Fibroblast of villous mesenchyme (primary cell): ENCODE results near the gene STXBP3. TPM values are rescaled to one million over a fixed set of nuclear protein-coding genes. Genes with fewer than 3 reads are reported as not detected.

Experiments
- DNase-seq: peaks from one replicate; pipeline ENCODE4 v3.0.0-alpha.2; 2010; ENCODE audit warnings: low read depth
- H3K4me3 ChIP-seq: 2 replicates; pipeline ENCODE4 v1.5.1; 2011; ENCODE audit warnings: low read depth, mild to moderate bottlenecking, low read length
- total RNA-seq: library from RNA; depleted of rRNA; stranded (reverse); fragments of >200 nt; gene quantifications from 2 replicates; pipeline ENCODE4 v1.2.3, GENCODE V29; 2012
- TF ChIP-seq, protein P1 (sequence below): IDR thresholded peaks from 2 replicates; pipeline ENCODE4 v1.5.1; 2012; ENCODE audit warnings: low read depth, mild to moderate bottlenecking, low read length; ENCODE audit not compliant: insufficient read depth

Gene STXBP3
- total RNA-seq, 1 donor = 79.5 TPM

DNA sequence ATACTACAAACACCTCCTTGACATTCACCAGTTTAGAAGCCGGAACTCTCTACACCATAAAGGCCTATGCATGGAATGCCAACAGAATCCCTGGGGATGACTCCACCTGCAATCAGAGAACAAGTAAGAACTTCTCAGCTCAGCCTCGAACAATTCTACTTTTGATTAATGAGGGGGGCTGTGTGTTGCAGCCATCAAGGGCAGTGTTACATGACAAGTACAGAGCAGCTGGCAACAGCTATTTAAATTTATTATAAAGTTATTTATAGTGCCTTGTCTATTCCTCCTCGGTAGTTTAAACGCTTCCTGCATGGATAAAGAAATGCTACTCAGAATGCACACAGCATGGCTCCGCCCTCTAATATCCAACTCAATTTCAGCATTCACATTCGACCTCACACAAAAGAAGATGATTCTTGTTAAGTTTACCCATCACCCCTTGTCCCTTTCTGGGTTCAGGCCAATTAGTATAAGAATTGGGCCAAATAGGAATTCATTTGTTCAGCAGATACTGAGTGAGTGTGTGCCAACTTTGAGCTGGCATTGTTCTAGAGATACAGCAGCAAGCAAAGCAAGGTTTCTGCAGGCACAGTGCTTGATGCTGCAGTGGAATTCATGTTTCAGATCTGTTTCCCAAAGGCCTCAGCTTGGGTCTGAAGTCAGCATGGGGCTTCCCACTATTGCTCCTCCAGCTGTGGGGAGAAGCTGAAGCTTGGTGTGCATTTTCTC lies 27.4 kb upstream of the STXBP3 start:
- DNase-seq = no peak
- TF ChIP-seq, protein P1, sequence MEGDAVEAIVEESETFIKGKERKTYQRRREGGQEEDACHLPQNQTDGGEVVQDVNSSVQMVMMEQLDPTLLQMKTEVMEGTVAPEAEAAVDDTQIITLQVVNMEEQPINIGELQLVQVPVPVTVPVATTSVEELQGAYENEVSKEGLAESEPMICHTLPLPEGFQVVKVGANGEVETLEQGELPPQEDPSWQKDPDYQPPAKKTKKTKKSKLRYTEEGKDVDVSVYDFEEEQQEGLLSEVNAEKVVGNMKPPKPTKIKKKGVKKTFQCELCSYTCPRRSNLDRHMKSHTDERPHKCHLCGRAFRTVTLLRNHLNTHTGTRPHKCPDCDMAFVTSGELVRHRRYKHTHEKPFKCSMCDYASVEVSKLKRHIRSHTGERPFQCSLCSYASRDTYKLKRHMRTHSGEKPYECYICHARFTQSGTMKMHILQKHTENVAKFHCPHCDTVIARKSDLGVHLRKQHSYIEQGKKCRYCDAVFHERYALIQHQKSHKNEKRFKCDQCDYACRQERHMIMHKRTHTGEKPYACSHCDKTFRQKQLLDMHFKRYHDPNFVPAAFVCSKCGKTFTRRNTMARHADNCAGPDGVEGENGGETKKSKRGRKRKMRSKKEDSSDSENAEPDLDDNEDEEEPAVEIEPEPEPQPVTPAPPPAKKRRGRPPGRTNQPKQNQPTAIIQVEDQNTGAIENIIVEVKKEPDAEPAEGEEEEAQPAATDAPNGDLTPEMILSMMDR = no peak
- no peak overlapping the region for H3K4me3 ChIP-seq

DNA sequence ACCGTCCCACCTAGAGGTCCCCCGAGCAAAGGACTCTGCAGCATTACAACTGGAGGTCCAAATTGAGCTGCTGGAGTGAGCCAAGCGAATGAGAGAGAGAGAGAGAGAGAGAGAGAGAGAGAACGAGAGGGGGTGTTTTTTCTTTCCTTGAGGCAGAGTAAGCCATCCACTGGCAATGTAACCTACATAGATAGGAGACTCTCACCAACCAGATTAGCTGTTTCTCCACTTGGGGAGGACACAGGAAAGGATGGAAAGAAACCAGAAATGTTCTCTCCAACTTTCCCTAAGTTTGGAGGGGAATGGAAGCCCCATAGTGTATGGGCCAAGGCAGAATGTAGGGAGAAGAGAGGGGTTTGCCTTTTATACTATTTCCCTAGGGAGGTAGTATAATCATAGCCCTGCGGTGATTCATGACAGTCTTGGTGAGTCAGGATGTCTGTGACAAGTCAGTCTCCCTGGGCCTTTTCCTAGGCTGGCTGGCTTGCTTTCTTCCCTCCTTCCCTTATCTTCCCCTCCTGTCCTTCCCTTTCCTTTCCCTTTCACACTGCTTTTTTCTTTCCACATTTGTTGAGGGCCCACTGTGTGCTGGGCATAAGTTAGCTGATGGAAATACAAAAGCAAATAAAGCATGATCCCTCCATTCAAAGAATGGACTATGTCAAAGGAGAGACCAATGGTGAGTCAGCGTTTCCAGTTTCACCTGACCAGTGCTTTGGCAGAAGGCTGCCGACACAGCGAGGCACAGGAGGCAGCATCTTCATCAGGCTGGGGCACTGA lies 26.6 kb upstream of the STXBP3 start:
- peak; percentile 65 for DNase-seq
- no peak overlapping the region for H3K4me3 ChIP-seq
- TF ChIP-seq, protein P1 = no peak

DNA sequence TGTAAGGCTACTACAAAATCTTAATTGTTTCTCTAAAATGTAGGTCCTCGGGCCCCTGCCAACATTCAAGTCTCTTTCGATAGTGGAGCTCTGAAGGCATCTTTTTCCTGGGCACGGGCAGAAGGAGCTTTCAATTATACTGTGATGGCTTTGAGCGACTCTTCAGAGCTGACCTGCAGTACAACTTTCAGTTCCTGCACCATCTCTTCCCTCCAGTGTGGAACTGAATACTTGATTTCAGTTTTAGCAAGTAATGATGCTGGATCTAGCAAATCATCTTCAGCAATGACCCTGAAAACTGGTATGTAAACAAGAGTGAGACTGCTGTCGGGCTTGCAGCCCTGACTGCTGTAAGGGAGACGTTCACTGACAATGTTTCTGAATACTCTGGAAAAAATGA lies 24.2 kb upstream of the STXBP3 start:
- TF ChIP-seq, protein P1 = no peak
- peak overlapping the region; percentile 8 for H3K4me3 ChIP-seq
- DNase-seq = peak; percentile 66

DNA sequence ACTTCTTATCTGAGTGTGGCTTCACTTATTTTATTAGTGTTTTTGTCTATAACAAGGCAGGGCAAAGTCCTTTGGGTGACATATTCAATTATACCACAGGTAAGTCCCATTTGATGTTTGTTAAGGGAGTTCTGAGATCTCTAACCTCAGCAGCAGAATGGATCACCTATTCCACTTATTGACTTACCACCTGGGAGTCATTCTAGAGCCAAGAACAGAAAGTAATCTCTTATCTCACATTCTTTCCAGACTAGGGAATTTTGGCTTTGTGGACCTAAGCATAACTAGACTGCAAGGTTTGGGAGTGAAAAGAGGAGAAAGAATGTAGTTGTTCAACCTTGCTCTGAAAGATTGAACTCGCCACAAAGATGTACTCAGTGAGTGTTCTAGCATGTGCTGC lies 20.6 kb upstream of the STXBP3 start:
- TF ChIP-seq, protein P1 = no peak

DNA sequence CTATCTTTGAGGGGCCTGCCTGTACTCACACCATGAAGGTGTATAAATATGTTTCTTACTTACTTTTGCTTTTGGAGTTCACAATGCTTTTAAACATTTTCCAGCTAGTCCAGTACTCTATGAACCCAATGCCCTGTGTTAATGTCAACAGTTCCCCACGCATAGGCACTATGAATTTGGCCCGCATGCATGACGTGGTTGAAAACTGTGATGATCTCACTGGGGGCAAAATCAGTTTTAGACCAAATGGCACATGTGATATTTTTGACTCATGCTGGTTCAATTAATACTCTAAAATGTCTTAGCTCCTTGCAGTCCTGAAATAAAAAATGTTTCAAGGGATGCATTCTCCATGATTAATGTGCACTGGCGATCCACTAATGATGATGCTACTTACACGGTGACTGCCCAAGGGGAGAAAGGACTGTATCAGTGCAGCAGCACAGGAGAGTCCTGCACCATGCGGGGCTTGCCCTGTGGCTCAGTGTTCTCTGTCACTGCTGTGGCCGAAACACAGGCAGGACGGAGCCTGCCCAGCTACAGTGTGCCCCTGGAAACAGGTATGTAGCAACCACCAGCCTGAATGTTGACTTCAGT lies 18.0 kb upstream of the STXBP3 start:
- no peak for DNase-seq

More for the DNA sequence above, 20.6 kb upstream of the STXBP3 start:
- no peak overlapping the region for H3K4me3 ChIP-seq
- DNase-seq = no peak

DNA sequence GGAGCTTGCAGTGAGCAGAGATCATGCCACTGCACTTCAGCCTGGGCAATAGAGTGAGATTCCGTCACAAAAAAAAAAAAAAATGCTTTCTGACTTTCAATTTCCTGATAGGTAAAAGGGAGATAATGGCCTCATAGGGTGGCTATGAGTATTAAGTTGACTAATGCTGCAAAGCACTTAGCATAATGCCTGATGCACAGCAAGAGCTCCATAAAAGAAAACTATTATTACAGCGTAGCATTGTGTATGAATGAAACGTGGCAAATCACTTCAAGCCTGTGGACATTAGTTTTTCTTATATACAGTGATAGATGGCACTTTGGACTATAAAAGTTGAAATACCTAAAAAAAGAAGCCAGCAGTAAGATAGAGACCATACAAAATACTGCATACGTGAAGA lies 17.0 kb upstream of the STXBP3 start:
- no peak for DNase-seq
- TF ChIP-seq, protein P1 = no peak
- no peak overlapping the region for H3K4me3 ChIP-seq

More for the DNA sequence above, 18.0 kb upstream of the STXBP3 start:
- TF ChIP-seq, protein P1 = no peak
- H3K4me3 ChIP-seq = no peak overlapping the region
